Adrenal gland (tissue), 12 donors: Measurements from ENCODE around the gene METTL26. TPM values are rescaled to one million over a fixed set of nuclear protein-coding genes. Genes with fewer than 3 reads are reported as not detected.

Experiments used
- DNase-seq, 7 donors: peaks; one replicate each; pipeline ENCODE4 v3.0.0-alpha.2; 2019 to 2020
- H3K27ac ChIP-seq, 5 donors: fragments of 200-600 bp; sonication (generic) in 4 of 5; 1 replicate in 3 of 5; 2 replicates in 2 of 5; pipeline versions ENCODE4 v1.5.1 to v1.8.0; 2016 to 2020; ENCODE audit warnings: mild to moderate bottlenecking in 1 of 5
- H3K27me3 ChIP-seq: fragments of 200-600 bp; 2 replicates; pipeline ENCODE4 v1.8.0; 2021
- H3K36me3 ChIP-seq, 2 donors: fragments of 200-600 bp; replicated peaks in 1 of 2; 1 replicate in 1 of 2; 2 replicates in 1 of 2; pipeline versions ENCODE4 v1.5.1 to v1.8.0; 2018 to 2022
- H3K4me1 ChIP-seq, 2 donors: fragments of 200-600 bp; replicated peaks in 1 of 2; 1 replicate in 1 of 2; 2 replicates in 1 of 2; pipeline versions ENCODE4 v1.5.1 to v1.8.0; 2018 to 2021
- H3K4me3 ChIP-seq, 4 donors: fragments of 200-600 bp; sonication (generic) in 3 of 4; one replicate each; pipeline ENCODE4 v1.5.1; 2016 to 2018
- H3K9me3 ChIP-seq, 3 donors: fragments of 200-600 bp; sonication (generic) in 1 of 3; replicated peaks in 1 of 3; 1 replicate in 2 of 3; 2 replicates in 1 of 3; pipeline versions ENCODE4 v1.5.1 to v1.8.0; 2016 to 2021
- CTCF ChIP-seq, 6 experiments: fragments of 450-650 bp in 4 of 6; fragments of 200-600 bp in 2 of 6; sonication (generic) in 1 of 6; IDR thresholded peaks; 1 replicate in 5 of 6; 2 replicates in 1 of 6; pipeline versions ENCODE4 v1.5.1 to v1.8.0; 2016 to 2021; ENCODE audit warnings: antibody characterized with exemption in 6 of 6, mild to moderate bottlenecking in 2 of 6, moderate library complexity in 1 of 6
- POLR2A ChIP-seq, 2 donors: fragments of 450-650 bp; IDR thresholded peaks; one replicate each; pipeline ENCODE4 v1.6.1; 2017; ENCODE audit warnings: antibody characterized with exemption in 2 of 2, mild to moderate bottlenecking in 2 of 2, moderate library complexity in 1 of 2
- WGBS, 4 donors: extraction: QIAGEN DNeasy Blood & Tissue Kit in 2 of 4; methylation state at CpG; one replicate each; pipeline versions ENCODE4 v1.1.5 to v1.1.7; 2013 to 2017; 5-methylcytosine and 5-hydroxymethylcytosine counted together
- intact Hi-C, 2 donors: fragments of 100-400 bp; cut with DNase I; formaldehyde crosslinking; loops; one replicate each; pipeline versions ENCODE4 v1.14.1 to v1.15.0; 2022 to 2023
- polyA plus RNA-seq, 3 donors: library from polyadenylated mRNA; stranded (reverse); fragments of 200-250 nt in 2 of 3; fragments of 350-450 nt in 1 of 3; fragmentation: Illumina TruSeq in 1 of 3; extraction: RNeasy Lipid Tissue Mini Kit (QIAGEN cat#74804) in 1 of 3; gene quantifications; one replicate each; pipeline ENCODE4 v1.2.3, GENCODE V29; 2013 to 2014
- total RNA-seq, 9 donors: library from RNA; depleted of rRNA in 4 of 9; stranded (reverse); fragments of >200 nt in 4 of 9; fragments of 120-200 nt in 1 of 9; fragmentation: NEBNext Ultra II Directional in 1 of 9; extraction: Animal tissue kit (Norgen Biotek cat#: 25700) in 1 of 9; gene quantifications; one replicate each; pipeline versions ENCODE4 v1.1.0 to v1.2.4, GENCODE V29; 2013 to 2023
- donor health status: healthy with polysubstance abuse.
- donor health status: Bipolar disorder and iron deficiency.
- donor health status: DM: yes; HTN: yes; CAD: no.
- donor health status: DM: no; HTN: no; CAD: no.
- donor health status: DM: no; HTN: no; CAD: no.
- donor health status: DM: yes; HTN: yes; CAD: no.

Gene METTL26
- total and polyA plus RNA-seq, 12 donors = 40.4 to 403 (median 130) TPM

- TF ChIP-seq POLR2A (IDR thresholded peaks at IDR 0.05) (peak in 1 of 2 donors; percentile 18), CTCF (IDR thresholded peaks at IDR 0.05) (no peak)
- no peaks in the 10 kb centered on the region for H3K27me3 ChIP-seq
- H3K4me3 ChIP-seq = peak overlapping the region in 3 of 4 donors; percentile 8 to 91 (median 68)
- peaks cover 29 to 36% of the 10 kb centered on the region in 2 donors for H3K4me1 ChIP-seq
- no peaks in the 10 kb centered on the region for H3K36me3 ChIP-seq
- peak in 4 of 7 donors; percentile 38 to 57 (median 42) for DNase-seq
- 0 to 36% (median 4%) methylated on average over 1 to 55 of the region's 55 CpGs for WGBS, 4 donors
- no peaks in the 10 kb centered on the region for H3K9me3 ChIP-seq
- H3K27ac ChIP-seq = peak overlapping the region in 4 of 5 donors; percentile 98
- intact Hi-C loops = no loop called here
These were observed 416 bp downstream of the METTL26 start for GRCh38 chr16:635573-636205.

GRCh38 chr16:634996-635395 lies 1.1 kb downstream of the METTL26 start:
- H3K27ac ChIP-seq = no peak overlapping the region
- H3K4me1 ChIP-seq = peaks cover 29 to 43% of the 10 kb centered on the region in 2 donors
- intact Hi-C loops = no loop called here
- no peaks in the 10 kb centered on the region for H3K27me3 ChIP-seq
- no peaks in the 10 kb centered on the region for H3K9me3 ChIP-seq
- 85 to 100% (median 89%) methylated on average over 2 to 7 of the region's 7 CpGs for WGBS, 4 donors
- DNase-seq = peak in 3 of 7 donors; percentile 33 to 41 (median 35)
- H3K36me3 ChIP-seq = no peaks in the 10 kb centered on the region
- TF ChIP-seq POLR2A (IDR thresholded peaks at IDR 0.05) (no peak), CTCF (IDR thresholded peaks at IDR 0.05) (no peak)
- peak overlapping the region in 1 of 4 donors; percentile 91 for H3K4me3 ChIP-seq

- H3K27ac ChIP-seq = no peak overlapping the region
- no peaks in the 10 kb centered on the region for H3K27me3 ChIP-seq
- peak in 4 of 7 donors; percentile 15 to 38 (median 32) for DNase-seq
- TF ChIP-seq CTCF (IDR thresholded peaks at IDR 0.05) (no peak), POLR2A (IDR thresholded peaks at IDR 0.05) (no peak)
- H3K36me3 ChIP-seq = no peaks in the 10 kb centered on the region
- peaks cover 27 to 47% of the 10 kb centered on the region in 2 donors for H3K4me1 ChIP-seq
- no peaks in the 10 kb centered on the region for H3K9me3 ChIP-seq
- WGBS, 4 donors = 87 to 95% (median 91%) methylated on average over 13 to 22 of the region's 22 CpGs
- intact Hi-C loops = no loop called here
- H3K4me3 ChIP-seq = no peak overlapping the region
These were observed 1.9 kb downstream of the METTL26 start for GRCh38 chr16:634051-634670.

GRCh38 chr16:633336-634050 lies 2.6 kb downstream of the METTL26 start:
- no peaks in the 10 kb centered on the region for H3K9me3 ChIP-seq
- no peaks in the 10 kb centered on the region for H3K36me3 ChIP-seq
- no peak for TF ChIP-seq CTCF (IDR thresholded peaks at IDR 0.05)
- no peak for TF ChIP-seq POLR2A (IDR thresholded peaks at IDR 0.05)
- 95 to 97% (median 95%) methylated on average over 25 to 74 of the region's 74 CpGs for WGBS, 4 donors
- H3K4me3 ChIP-seq = no peak overlapping the region
- H3K27ac ChIP-seq = no peak overlapping the region
- peaks cover 20 to 40% of the 10 kb centered on the region in 2 donors for H3K4me1 ChIP-seq
- intact Hi-C loops = no loop called here
- H3K27me3 ChIP-seq = no peaks in the 10 kb centered on the region
- peak in 3 of 7 donors; percentile 18 to 29 (median 20) for DNase-seq
